ENCODE measurements around the gene TBX19. TPM values are rescaled to one million over a fixed set of nuclear protein-coding genes. Genes with fewer than 3 reads are reported as not detected.

The TBX19 gene
- total RNA-seq, 6 experiments from 2014 or later: 0.43 to 0.68 (median 0.56) TPM

- no peaks in the 10 kb centered on the region for H3K27me3 ChIP-seq
- DNase-seq (no peak), ATAC-seq (peak in 1 of 4 donors; percentile 19)
- TF ChIP-seq CTCF (IDR thresholded peaks at IDR 0.05) (no peak), POLR2A (IDR thresholded peaks at IDR 0.05) (no peak)
- H3K27ac ChIP-seq: no peak overlapping the region
- no peak overlapping the region for H3K4me3 ChIP-seq
- H3K9me3 ChIP-seq: no peaks in the 10 kb centered on the region
- no peaks in the 10 kb centered on the region for H3K36me3 ChIP-seq
- intact Hi-C loops (cut with DNase I): no loop called here
- H3K4me1 ChIP-seq: peaks cover 0 to 4% (median 0%) of the 10 kb centered on the region in 4 donors
- WGBS (ENCODE audit: insufficient coverage, low coverage, low lambda C conversion rate, missing lambda C conversion rate): 54% methylated on average over 3 of the region's 3 CpGs
Measured at GRCh38 chr1:168340781-168341482, 60.3 kb downstream of the TBX19 start.

GRCh38 chr1:168341483-168341975 is 60.9 kb downstream of the TBX19 start:
- no peaks in the 10 kb centered on the region for H3K9me3 ChIP-seq
- 70% methylated on average over 3 of the region's 3 CpGs for WGBS (ENCODE audit: insufficient coverage, low coverage, low lambda C conversion rate, missing lambda C conversion rate)
- no peaks in the 10 kb centered on the region for H3K36me3 ChIP-seq
- no peaks in the 10 kb centered on the region for H3K27me3 ChIP-seq
- ATAC-seq: peak in 1 of 4 donors; percentile 20
- DNase-seq: no peak
- H3K27ac ChIP-seq: no peak overlapping the region
- H3K4me1 ChIP-seq: peaks cover 0 to 4% (median 0%) of the 10 kb centered on the region in 4 donors
- intact Hi-C loops (cut with DNase I): no loop called here
- TF ChIP-seq CTCF (IDR thresholded peaks at IDR 0.05) (no peak), POLR2A (IDR thresholded peaks at IDR 0.05) (no peak)
- no peak overlapping the region for H3K4me3 ChIP-seq

GRCh38 chr1:168342572-168343280 is 62.0 kb downstream of the TBX19 start:
- H3K36me3 ChIP-seq: no peaks in the 10 kb centered on the region
- no peak overlapping the region for H3K4me3 ChIP-seq
- H3K27ac ChIP-seq: no peak overlapping the region
- peaks cover 0 to 4% (median 0%) of the 10 kb centered on the region in 4 donors for H3K4me1 ChIP-seq
- no peaks in the 10 kb centered on the region for H3K9me3 ChIP-seq
- no peaks in the 10 kb centered on the region for H3K27me3 ChIP-seq
- TF ChIP-seq CTCF (IDR thresholded peaks at IDR 0.05) (peak; percentile 76 to 86 (median 84)), POLR2A (IDR thresholded peaks at IDR 0.05) (no peak)
- intact Hi-C loops (cut with DNase I): no loop called here
- ATAC-seq (peak; percentile 99 to 100 (median 99)), DNase-seq (peak; percentile 82 to 85 (median 84))
- 5% methylated on average over 21 of the region's 21 CpGs for WGBS (ENCODE audit: insufficient coverage, low coverage, low lambda C conversion rate, missing lambda C conversion rate)

GRCh38 chr1:168343566-168343965 is 62.9 kb downstream of the TBX19 start:
- intact Hi-C loops (cut with DNase I): no loop called here
- TF ChIP-seq CTCF (IDR thresholded peaks at IDR 0.05) (peak in 2 of 4 donors; percentile 19 to 32), POLR2A (IDR thresholded peaks at IDR 0.05) (no peak)
- ATAC-seq: peak in 3 of 4 donors; percentile 30 to 37 (median 33)
- H3K4me1 ChIP-seq: peaks cover 0 to 4% (median 0%) of the 10 kb centered on the region in 4 donors
- 78% methylated on average over 4 of the region's 6 CpGs for WGBS (ENCODE audit: insufficient coverage, low coverage, low lambda C conversion rate, missing lambda C conversion rate)
- H3K36me3 ChIP-seq: no peaks in the 10 kb centered on the region
- DNase-seq: no peak
- no peak overlapping the region for H3K27ac ChIP-seq
- H3K9me3 ChIP-seq: no peaks in the 10 kb centered on the region
- no peak overlapping the region for H3K4me3 ChIP-seq
- no peaks in the 10 kb centered on the region for H3K27me3 ChIP-seq

Data from right lobe of liver (tissue), 6 donors.